Fibroblast of lung (primary cell): ENCODE data around the gene MAP3K3.

Experiments
- CTCF ChIP-seq, 2 donors: IDR thresholded peaks in 1 of 2; conservative IDR thresholded peaks in 1 of 2; 1 replicate in 1 of 2; 2 replicates in 1 of 2; pipeline ENCODE4 v1.5.1; 2011 to 2012; ENCODE audit warnings: low read length in 2 of 2, control low read depth in 1 of 2, inconsistent platforms in 1 of 2, low read depth in 1 of 2, mild to moderate bottlenecking in 1 of 2
- EZH2 ChIP-seq: IDR thresholded peaks from 2 replicates; pipeline ENCODE4 v1.5.1; 2012; ENCODE audit warnings: low read length, control low read depth, mild to moderate bottlenecking; ENCODE audit errors: missing control alignments

GRCh38 chr17:63622574-63623390 lies 565 bp downstream of the MAP3K3 start:
- no peak for TF ChIP-seq CTCF (conservative IDR thresholded peaks at IDR 0.05 in 1 of 2, IDR thresholded peaks at IDR 0.05 in 1 of 2; ENCODE audit: low read depth in 1 of 2, low read length in 2 of 2)
- TF ChIP-seq EZH2, result no peak
